ENCODE data around the gene RASGRP2. TPM values are rescaled to one million over a fixed set of nuclear protein-coding genes. Genes with fewer than 3 reads are reported as not detected.
A peak's percentile ranks its signal among the peaks of the same experiment; 100 is the strongest.

The RASGRP2 gene
- total RNA-seq, 3 donors from 2014 or later: 10.0 to 12.5 (median 11.5) TPM

DNA sequence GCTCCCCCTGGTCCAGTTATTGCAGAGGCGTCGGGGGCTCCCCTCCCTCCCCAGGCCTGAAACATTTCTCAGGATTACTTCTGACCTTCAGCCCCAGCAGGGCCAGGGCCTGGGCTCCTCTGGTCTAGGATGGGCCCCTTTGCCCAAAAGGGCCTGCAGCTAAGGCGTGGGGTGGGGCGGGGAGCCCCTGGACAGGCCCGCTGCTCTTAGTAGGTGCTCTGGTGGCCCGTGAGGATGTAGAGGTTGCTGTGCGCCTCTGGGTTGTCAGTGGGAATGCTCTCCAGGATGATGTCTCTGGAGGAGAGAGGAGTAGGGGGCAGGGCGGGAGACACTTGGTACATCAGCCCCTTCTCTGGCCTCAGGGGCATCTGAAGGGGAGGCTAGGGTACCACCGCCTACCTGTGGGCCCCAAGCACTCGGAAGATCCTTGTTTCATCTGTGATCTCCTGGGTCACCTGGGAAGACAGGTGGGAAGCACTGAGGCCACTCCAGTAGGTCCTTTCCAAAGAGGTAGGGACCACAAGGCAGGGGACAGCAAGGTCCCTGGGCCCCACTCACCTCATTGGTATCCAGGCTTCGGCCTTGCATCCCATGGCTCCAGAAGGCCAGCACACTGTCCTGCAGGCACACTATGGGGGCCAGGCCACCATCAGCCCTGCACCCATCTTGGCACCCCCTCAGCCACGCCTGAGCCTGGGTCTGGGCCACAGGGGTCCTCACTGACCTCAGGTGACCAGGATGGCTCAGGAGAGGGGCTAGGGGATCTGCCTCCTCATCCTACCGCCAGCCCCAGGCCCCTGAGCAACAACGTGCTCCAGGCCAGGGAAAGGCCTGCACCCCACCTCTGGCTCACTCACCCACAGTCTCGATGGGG is 45.6 kb upstream of the RASGRP2 start:
- no peaks in the 10 kb centered on the region for H3K9me3 ChIP-seq
- H3K27me3 ChIP-seq: no peaks in the 10 kb centered on the region
- no peak for TF ChIP-seq POLR2A (IDR thresholded peaks at IDR 0.05)
- TF ChIP-seq POLR2AphosphoS5 (IDR thresholded peaks at IDR 0.05): no peak
- no peak for TF ChIP-seq CTCF (IDR thresholded peaks at IDR 0.05)
- no peaks in the 10 kb centered on the region for H3K4me1 ChIP-seq
- intact Hi-C loops (cut with DNase I; ENCODE audit: low total_unique reads): no loop called here
- no peak overlapping the region for H3K27ac ChIP-seq
- no peak overlapping the region for H3K4me3 ChIP-seq
- H3K36me3 ChIP-seq: no peaks in the 10 kb centered on the region
- no peak for DNase-seq (ENCODE audit: low spot score in 2 of 2)

DNA sequence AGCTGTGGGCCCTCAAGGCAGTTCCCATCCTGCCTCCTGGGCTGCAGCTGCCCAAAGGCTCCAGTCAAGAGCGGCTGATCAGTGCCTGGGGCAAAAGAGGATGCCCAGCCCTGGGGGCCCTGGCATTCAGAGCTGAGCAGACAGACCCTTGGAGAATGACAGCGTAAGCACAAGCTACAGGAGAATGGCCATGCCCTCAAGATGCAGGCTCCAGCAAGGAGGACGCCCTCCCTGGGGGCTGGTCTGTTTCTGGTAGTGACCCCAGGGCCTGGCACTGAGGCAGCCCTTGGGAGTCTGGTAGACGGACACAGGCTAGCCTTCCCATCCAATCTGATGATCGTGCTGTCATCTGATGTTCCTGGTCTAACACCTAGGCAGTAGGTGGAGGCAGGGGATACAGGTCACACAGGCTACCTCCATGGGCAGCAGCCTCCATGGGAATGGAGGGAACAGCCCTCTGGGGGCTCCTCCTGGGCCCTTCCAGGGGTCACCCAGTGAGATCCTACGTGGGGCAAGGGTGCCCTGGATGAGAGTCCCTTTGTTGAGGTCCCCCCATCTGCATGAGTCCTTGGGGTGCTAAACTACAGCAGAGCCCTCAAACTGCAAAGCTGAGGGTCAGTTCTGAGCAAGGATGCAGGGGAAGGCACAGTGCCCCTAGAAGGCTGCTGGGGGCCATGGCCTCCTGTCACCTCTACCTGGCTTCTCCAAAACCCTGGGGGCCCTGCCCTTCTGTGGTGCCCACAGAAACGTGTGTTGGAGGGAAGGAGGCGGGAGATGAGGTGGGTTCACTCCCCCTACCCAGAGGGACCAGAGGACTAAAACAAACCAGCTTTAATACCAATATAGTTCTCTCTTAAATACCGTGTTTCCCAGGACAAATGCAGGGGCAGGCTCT is 44.6 kb upstream of the RASGRP2 start:
- no peaks in the 10 kb centered on the region for H3K36me3 ChIP-seq

GRCh38 chr11:64787526-64788320 is 43.8 kb upstream of the RASGRP2 start:
- no peaks in the 10 kb centered on the region for H3K9me3 ChIP-seq
- no peaks in the 10 kb centered on the region for H3K4me1 ChIP-seq
- intact Hi-C loops (cut with DNase I; ENCODE audit: low total_unique reads): no loop called here
- TF ChIP-seq POLR2AphosphoS5 (IDR thresholded peaks at IDR 0.05): no peak
- peak; percentile 31 to 54 (median 44) for TF ChIP-seq CTCF (IDR thresholded peaks at IDR 0.05)
- DNase-seq (ENCODE audit: low spot score in 2 of 2): peak in 1 of 2 donors; percentile 58
- H3K27me3 ChIP-seq: no peaks in the 10 kb centered on the region
- H3K27ac ChIP-seq: no peak overlapping the region
- H3K4me3 ChIP-seq: no peak overlapping the region
- H3K36me3 ChIP-seq: no peaks in the 10 kb centered on the region

More for the DNA sequence above, 44.6 kb upstream of the RASGRP2 start:
- Histone ChIP-seq H3K4me3 (no peak overlapping the region), H3K27me3 (no peaks in the 10 kb centered on the region), H3K27ac (no peak overlapping the region), H3K4me1 (no peaks in the 10 kb centered on the region), H3K9me3 (no peaks in the 10 kb centered on the region)
- intact Hi-C loops (cut with DNase I; ENCODE audit: low total_unique reads): no loop called here
- DNase-seq (ENCODE audit: low spot score in 2 of 2): no peak
- no peak for TF ChIP-seq POLR2A (IDR thresholded peaks at IDR 0.05)
- TF ChIP-seq POLR2AphosphoS5 (IDR thresholded peaks at IDR 0.05): no peak
- TF ChIP-seq CTCF (IDR thresholded peaks at IDR 0.05): no peak

GRCh38 chr11:64786308-64786707 is 42.4 kb upstream of the RASGRP2 start:
- no peak for TF ChIP-seq CTCF (IDR thresholded peaks at IDR 0.05)
- no peak for TF ChIP-seq POLR2A (IDR thresholded peaks at IDR 0.05)
- TF ChIP-seq POLR2AphosphoS5 (IDR thresholded peaks at IDR 0.05): no peak
- H3K36me3 ChIP-seq: no peaks in the 10 kb centered on the region
- no peak overlapping the region for H3K27ac ChIP-seq
- no peaks in the 10 kb centered on the region for H3K9me3 ChIP-seq
- H3K27me3 ChIP-seq: no peaks in the 10 kb centered on the region
- no peaks in the 10 kb centered on the region for H3K4me1 ChIP-seq
- intact Hi-C loops (cut with DNase I; ENCODE audit: low total_unique reads): no loop called here
- no peak overlapping the region for H3K4me3 ChIP-seq
- peak in 1 of 2 donors; percentile 31 for DNase-seq (ENCODE audit: low spot score in 2 of 2)
